ENCODE results near the gene DLG5.

- TF ChIP-seq CTCF (IDR thresholded peaks at IDR 0.05) (no peak), POLR2A (IDR thresholded peaks at IDR 0.05) (no peak)
These were observed 150.1 kb downstream of the DLG5 start for GRCh38 chr10:77776487-77776886.

Measured in heart left ventricle (tissue), 13 donors.